Fibroblast of skin of left biceps (primary cell): ENCODE data around the gene ABRACL.
"Not testable (repeated sequence)": the region's sequence is repeated elsewhere in the genome, so short reads cannot be mapped to it uniquely, and the experiment has no call there.

Experiments
- DNase-seq, 2 experiments: peaks; one replicate each; pipeline ENCODE4 v3.0.0-alpha.2; 2013; ENCODE audit warnings: low read depth in 2 of 2

ABRACL gene

GRCh38 chr6:139011980-139012379, 16.6 kb upstream of the ABRACL start:
- no peak for DNase-seq

- DNase-seq, result no peak
These were observed 15.3 kb upstream of the ABRACL start for GRCh38 chr6:139013185-139013800.

- DNase-seq, result no peak
These were observed 13.6 kb upstream of the ABRACL start for GRCh38 chr6:139014945-139015344.

DNA sequence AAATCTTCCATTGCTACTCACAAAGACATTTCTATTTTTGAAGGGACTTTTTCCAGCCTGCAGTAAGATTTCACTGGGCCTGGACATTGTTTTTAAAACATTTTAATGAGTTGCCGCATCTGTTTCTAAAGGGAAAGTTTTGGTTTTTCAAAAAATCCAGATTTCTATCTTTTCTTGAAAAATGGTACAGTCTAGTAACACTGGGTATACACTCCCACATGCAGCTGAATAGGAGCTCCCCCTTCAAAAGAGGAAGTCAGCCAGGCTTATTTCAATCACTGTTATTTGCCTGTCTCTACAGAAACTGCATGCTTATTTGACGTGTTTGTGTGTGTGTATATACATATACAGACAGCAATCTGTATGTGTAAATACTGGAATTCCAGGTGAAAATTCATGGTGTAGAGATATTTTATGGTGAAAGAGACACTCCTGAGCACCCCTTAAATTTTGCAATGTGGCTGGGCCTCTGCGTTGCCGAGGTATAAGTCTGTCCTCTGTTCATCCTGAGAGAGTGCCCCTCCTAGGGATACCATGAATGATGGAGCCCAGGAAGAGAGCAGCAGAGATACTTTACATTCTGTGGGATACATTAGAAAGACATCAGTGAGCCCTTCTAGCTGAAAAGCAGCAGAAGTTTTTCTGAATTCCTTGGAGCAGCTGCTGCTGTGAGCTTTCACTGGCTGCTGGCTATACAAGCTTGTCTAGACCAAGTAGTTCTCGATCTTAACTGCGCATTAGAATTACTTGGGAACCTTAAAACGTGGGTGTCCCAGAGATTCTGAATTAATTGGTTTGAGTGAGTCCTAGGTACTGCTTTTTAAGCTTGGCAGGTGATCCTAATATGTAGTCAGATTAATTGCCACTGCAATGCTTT, 12.0 kb upstream of the ABRACL start:
- DNase-seq, result no peak

- no peak for DNase-seq
These were observed 11.3 kb upstream of the ABRACL start for GRCh38 chr6:139017227-139017626.

- DNase-seq, result no peak
These were observed 8.8 kb upstream of the ABRACL start for GRCh38 chr6:139019722-139020121.

DNA sequence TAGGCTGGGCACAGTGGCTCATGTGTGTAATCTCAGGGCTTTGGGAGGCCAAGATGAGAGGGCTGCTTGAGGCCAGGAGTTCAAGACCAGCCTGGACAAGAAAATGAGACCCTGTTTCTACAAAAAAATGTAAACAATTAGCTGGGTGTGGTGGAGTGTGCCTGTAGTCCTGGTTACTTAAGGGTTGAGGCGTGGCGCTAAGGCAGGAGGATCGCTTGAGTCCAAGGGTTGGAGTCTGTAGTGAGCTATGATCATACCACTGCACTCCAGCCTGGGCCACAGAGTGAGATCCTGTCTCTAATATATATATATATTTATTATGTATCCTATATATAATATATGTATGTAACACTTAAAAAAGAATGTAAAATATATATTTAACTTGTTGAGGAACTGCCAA, 7.9 kb upstream of the ABRACL start:
- no peak for DNase-seq

GRCh38 chr6:139025416-139025815, 3.1 kb upstream of the ABRACL start:
- DNase-seq, result not testable (repeated sequence)

DNA sequence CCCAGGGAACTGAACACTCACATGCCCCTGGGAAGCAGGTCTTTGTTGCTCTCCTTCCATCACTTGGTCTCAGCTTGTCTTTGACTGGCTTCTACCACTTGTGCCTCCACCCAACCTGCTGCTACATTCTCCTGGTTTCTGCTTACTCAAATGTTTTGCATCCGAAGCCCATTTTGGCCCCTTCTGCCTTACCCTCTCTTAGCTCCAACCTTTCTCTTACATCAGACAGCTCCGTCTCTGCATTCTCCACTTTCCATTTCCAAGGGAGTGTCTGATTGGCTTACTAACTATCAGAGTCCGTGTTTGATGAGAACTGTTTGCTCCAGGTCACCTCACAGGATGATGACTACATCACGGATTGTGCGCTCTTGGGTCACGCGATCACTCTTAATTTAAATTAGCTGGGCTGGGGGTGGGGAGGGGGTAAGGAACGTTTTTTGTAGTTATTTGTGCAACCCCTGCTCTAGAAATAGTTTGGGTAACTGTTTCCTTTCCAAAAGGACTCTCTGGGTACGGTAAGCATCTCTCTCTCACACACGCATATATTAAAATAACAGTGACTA, 844 bp upstream of the ABRACL start:
- no peak for DNase-seq

- no peak for DNase-seq
These were observed 309 bp upstream of the ABRACL start for GRCh38 chr6:139028215-139028657.

DNA sequence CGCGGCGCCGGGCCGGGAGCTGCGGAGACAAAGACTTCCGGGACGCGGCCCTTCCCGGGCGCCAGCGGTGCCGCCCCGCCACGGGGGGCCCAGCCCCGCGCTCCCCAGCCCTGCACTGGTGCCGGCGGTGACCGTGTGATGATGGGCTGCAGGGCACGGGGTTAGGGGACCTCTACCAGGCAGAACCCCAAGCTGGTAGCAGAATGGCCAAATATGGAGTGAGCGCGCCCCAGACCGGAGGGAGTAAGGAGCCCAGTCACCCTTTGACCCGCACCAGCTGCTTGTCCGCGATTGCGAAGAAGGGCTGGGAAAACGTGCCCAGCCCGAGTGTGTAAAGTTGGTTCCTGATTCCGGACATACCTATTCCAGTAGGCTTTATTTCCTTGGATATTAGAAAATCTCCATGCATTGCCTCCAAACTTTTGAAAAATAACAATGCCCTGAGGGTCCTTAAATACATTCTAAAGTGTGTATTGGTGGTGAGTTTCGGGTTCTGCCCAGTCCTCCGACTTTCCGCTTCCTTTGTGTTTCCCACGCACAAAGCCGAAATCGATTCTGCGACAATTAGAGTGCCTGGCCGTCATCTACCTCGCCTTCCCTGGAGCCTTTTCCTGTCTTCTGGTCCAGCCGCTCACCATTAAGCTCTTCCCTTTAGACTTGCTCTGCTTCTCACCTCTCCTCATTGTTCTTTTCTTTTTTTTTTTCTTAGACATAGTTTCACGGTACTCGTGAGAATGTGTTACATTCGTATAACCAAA, 1.1 kb downstream of the ABRACL start:
- DNase-seq, result no peak

GRCh38 chr6:139030228-139030963, 1.9 kb downstream of the ABRACL start:
- no peak for DNase-seq

GRCh38 chr6:139037490-139037889, 8.9 kb downstream of the ABRACL start:
- DNase-seq, result no peak

GRCh38 chr6:139044250-139044649, 15.7 kb downstream of the ABRACL start:
- DNase-seq, result no peak

- no peak for DNase-seq
These were observed 19.1 kb downstream of the ABRACL start for GRCh38 chr6:139047677-139048076.

GRCh38 chr6:139048912-139049311, 20.4 kb downstream of the ABRACL start:
- DNase-seq, result not testable (repeated sequence)

DNA sequence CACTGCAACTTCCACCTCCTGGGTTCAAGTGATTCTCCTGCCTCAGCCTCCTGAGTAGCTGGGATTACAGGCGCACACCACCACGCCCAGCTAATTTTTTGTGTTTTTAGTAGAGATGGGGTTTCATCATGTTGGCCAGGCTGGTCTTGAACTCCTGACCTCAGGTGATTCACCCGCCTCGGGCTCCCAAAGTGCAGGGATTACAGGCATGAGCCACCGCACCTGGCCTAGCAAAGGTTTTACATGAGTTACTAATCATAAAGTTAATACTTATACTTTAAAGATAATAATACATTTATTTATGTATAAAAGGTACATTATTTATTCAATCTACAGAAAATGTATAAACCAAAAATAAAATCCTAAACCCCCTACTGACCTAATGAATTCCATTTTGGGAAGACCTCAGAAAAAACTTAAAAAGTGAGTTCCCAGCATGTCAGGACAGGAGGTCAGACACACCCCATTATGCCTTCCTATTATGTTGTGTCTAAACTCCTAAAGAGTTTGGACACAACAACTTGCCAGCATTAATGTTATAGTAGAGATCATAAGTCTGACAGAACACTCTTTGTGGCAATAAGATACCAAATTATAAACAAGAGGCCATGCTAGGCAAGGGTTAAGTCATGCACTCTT, 21.7 kb downstream of the ABRACL start:
- DNase-seq, result not testable (repeated sequence)

- DNase-seq, result no peak
These were observed 22.3 kb downstream of the ABRACL start for GRCh38 chr6:139050770-139051313.

GRCh38 chr6:139051396-139052060, 23.0 kb downstream of the ABRACL start:
- DNase-seq, result no peak

DNA sequence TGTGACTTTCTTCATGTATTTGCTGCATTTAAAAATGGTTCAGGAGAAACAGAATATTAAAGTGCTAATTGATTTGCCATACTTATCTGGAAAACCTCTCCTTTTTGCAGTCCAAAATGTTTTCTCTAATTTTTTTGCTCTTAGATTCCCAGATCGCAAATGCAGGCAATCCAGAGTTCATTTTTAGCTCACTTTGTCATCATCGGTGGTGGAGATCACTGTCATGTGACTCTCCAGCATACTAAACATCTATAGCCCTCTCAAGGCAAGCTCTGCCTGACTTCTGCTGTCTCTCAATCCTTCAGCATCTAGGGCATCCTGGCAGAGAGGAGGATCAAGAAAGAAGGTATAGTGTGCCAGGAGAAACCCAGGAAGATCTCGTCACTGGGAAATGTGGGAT, 24.8 kb downstream of the ABRACL start:
- DNase-seq, result no peak
